HepG2 (cell line): ENCODE data around the gene PRR5L. TPM values are rescaled to one million over a fixed set of nuclear protein-coding genes. Genes with fewer than 3 reads are reported as not detected.

Source experiments
- ATAC-seq: fragments of 200-7000 bp; cut with Tn5 transposase; 3 replicates; pipeline ENCODE4 v1.9.1; 2020; ENCODE audit warnings: mild to moderate bottlenecking, moderate library complexity
- BruUV-seq: library from RNA; stranded (reverse); fragments of 400-500 nt; replicated peaks from 2 replicates; lab custom pipeline; 2021; lab: Mats Ljungman, UMichigan
- CTCF ChIA-PET: fragments of 300-600 bp; formaldehyde crosslinking; extraction: SDS; loops from one replicate; lab custom pipeline; 2021; ENCODE audit warnings: low total read pairs, inconsistent platforms, low intra/inter-chr PET ratio; lab: Yijun Ruan, JAX
- POLR2A ChIA-PET: fragments of 350-600 bp; sonication (Branson Sonifier 250); formaldehyde crosslinking; loops from one replicate; lab custom pipeline; 2020; ENCODE audit warnings: antibody characterized with exemption, inconsistent platforms; lab: Yijun Ruan, JAX
- DNase-seq: peaks from one replicate; pipeline ENCODE4 v3.0.0-alpha.2; 2015; ENCODE audit warnings: low spot score
- FAIRE-seq: peaks from 3 replicates; lab custom pipeline; 2011; peaks lifted over from hg19 to GRCh38; lab: Jason Lieb, UNC
- H2AFZ ChIP-seq: one replicate; pipeline ENCODE4 v1.6.1; 2011; ENCODE audit warnings: low read length, inconsistent platforms
- H3K27ac ChIP-seq: fragments of 300-600 bp; 3 replicates; pipeline ENCODE4 v1.8.0; 2011; ENCODE audit warnings: mixed run types, mild to moderate bottlenecking, mixed read lengths, low read length, inconsistent platforms; ENCODE audit not compliant: insufficient read depth; ENCODE audit errors: extremely low read length
- H3K27me3 ChIP-seq, 2 experiments: fragments of 200-600 bp in 1 of 2; 2 replicates in 1 of 2; 3 replicates in 1 of 2; pipeline versions ENCODE4 v1.6.0 to v1.8.0; 2011; ENCODE audit warnings: low read length in 2 of 2, mild to moderate bottlenecking in 2 of 2, moderate library complexity in 2 of 2, inconsistent platforms in 1 of 2; ENCODE audit not compliant: insufficient read depth in 2 of 2, control insufficient read depth in 1 of 2
- H3K36me3 ChIP-seq, 2 experiments: fragments of 200-600 bp in 1 of 2; replicated peaks in 1 of 2; 2 replicates in 1 of 2; 3 replicates in 1 of 2; pipeline versions ENCODE4 v1.5.1 to v1.8.0; 2011; ENCODE audit warnings: low read length in 2 of 2, inconsistent platforms in 1 of 2; ENCODE audit not compliant: insufficient read depth in 2 of 2, control insufficient read depth in 1 of 2
- H3K4me1 ChIP-seq: 2 replicates; pipeline ENCODE4 v1.5.1; 2012; ENCODE audit warnings: low read length, inconsistent platforms; ENCODE audit not compliant: insufficient read depth
- H3K4me2 ChIP-seq: 2 replicates; pipeline ENCODE4 v1.6.0; 2011; ENCODE audit warnings: low read depth, low read length, inconsistent platforms
- H3K4me3 ChIP-seq, 3 experiments: fragments of 200-600 bp in 1 of 3; sonication (generic), shearing (Covaris generic) in 1 of 3; replicated peaks in 1 of 3; 2 replicates each; pipeline ENCODE4 v1.5.1; 2011 to 2016; ENCODE audit warnings: low read length in 3 of 3, inconsistent platforms in 2 of 3, low read depth in 2 of 3, mild to moderate bottlenecking in 2 of 3, control low read depth in 1 of 3, mixed read lengths in 1 of 3; ENCODE audit not compliant: insufficient read depth in 1 of 3
- H3K79me2 ChIP-seq: one replicate; pipeline ENCODE4 v1.6.1; 2011; ENCODE audit warnings: low read length, inconsistent platforms; ENCODE audit not compliant: insufficient read depth
- H3K9ac ChIP-seq: 2 replicates; pipeline ENCODE4 v1.6.0; 2011; ENCODE audit warnings: mild to moderate bottlenecking, low read depth, low read length, inconsistent platforms; ENCODE audit not compliant: insufficient read depth
- H3K9me3 ChIP-seq: 2 replicates; pipeline ENCODE4 v1.5.1; 2012; ENCODE audit warnings: mild to moderate bottlenecking, low read length
- H4K20me1 ChIP-seq: 2 replicates; pipeline ENCODE4 v1.6.0; 2011; ENCODE audit warnings: inconsistent platforms, mild to moderate bottlenecking, low read length, moderate library complexity; ENCODE audit not compliant: insufficient read depth
- CBX1 ChIP-seq: IDR thresholded peaks from one replicate; pipeline ENCODE4 v1.6.1; 2016; ENCODE audit warnings: antibody characterized with exemption, low read depth
- CBX5 ChIP-seq: sonication (generic); formaldehyde crosslinking; IDR thresholded peaks from 2 replicates; pipeline ENCODE4 v1.4.0; 2020; ENCODE audit warnings: missing genetic modification reagents, borderline replicate concordance
- CENPX ChIP-seq: sonication (generic); formaldehyde crosslinking; IDR thresholded peaks from 2 replicates; pipeline ENCODE4 v1.9.0; 2021; ENCODE audit warnings: mild to moderate bottlenecking, missing genetic modification reagents, moderate library complexity
- DMTF1 ChIP-seq: sonication (generic); formaldehyde crosslinking; IDR thresholded peaks from 2 replicates; pipeline ENCODE4 v1.4.0; 2020; ENCODE audit warnings: mild to moderate bottlenecking, missing genetic modification reagents
- MTERF4 ChIP-seq: sonication (generic); formaldehyde crosslinking; IDR thresholded peaks from 2 replicates; pipeline ENCODE4 v1.8.0; 2023; ENCODE audit warnings: mild to moderate bottlenecking, missing genetic modification reagents
- RELA ChIP-seq: sonication (generic); formaldehyde crosslinking; IDR thresholded peaks from 2 replicates; pipeline ENCODE4 v1.4.0; 2020; ENCODE audit warnings: missing genetic modification reagents
- RFX1 ChIP-seq: fragments of 450-650 bp; IDR thresholded peaks from 2 replicates; pipeline ENCODE4 v1.6.1; 2017
- RXRB ChIP-seq: IDR thresholded peaks from 2 replicates; pipeline ENCODE4 v1.6.1; 2016; ENCODE audit warnings: borderline replicate concordance, missing genetic modification reagents, missing compliant biosample characterization
- SRSF9 ChIP-seq: fragments of 200-400 bp; formaldehyde crosslinking; IDR thresholded peaks from 2 replicates; pipeline ENCODE4 v1.6.1; 2018; ENCODE audit warnings: borderline replicate concordance, mild to moderate bottlenecking, low read depth, low read length; ENCODE audit not compliant: insufficient read depth, poor library complexity, severe bottlenecking
- UBTF ChIP-seq: sonication (generic); formaldehyde crosslinking; IDR thresholded peaks from 2 replicates; pipeline ENCODE4 v1.4.0; 2020; ENCODE audit warnings: mild to moderate bottlenecking, missing genetic modification reagents
- ZBTB21 ChIP-seq: sonication (generic); formaldehyde crosslinking; IDR thresholded peaks from 2 replicates; pipeline ENCODE4 v1.4.0; 2020; ENCODE audit warnings: missing genetic modification reagents
- ZNF10 ChIP-seq: sonication (generic); formaldehyde crosslinking; IDR thresholded peaks from 2 replicates; pipeline ENCODE4 v1.4.0; 2020; ENCODE audit warnings: mild to moderate bottlenecking, low read depth, missing genetic modification reagents, borderline replicate concordance
- ZNF335 ChIP-seq: sonication (generic); formaldehyde crosslinking; IDR thresholded peaks from 2 replicates; pipeline ENCODE4 v1.4.0; 2020; ENCODE audit warnings: missing genetic modification reagents
- WGBS: methylation state at CpG from one replicate; pipeline ENCODE4 v1.1.6; 2017; ENCODE audit warnings: low lambda C conversion rate; 5-methylcytosine and 5-hydroxymethylcytosine counted together
- in situ Hi-C: cut with HindIII; loops from 2 replicates; pipeline ENCODE4 v1.10.0; 2017; ENCODE audit warnings: low pct_unique_long_range_greater_than_20kb; ENCODE audit not compliant: extremely low pct_ligation_motif_present
- intact Hi-C: fragments of 100-400 bp; cut with micrococcal nuclease; formaldehyde crosslinking; loops from one replicate; pipeline ENCODE4 v1.10.0; 2022; ENCODE audit not compliant: unreplicated experiment
- polyA plus RNA-seq, 8 experiments: library from polyadenylated mRNA; depleted of rRNA in 3 of 8; stranded (reverse) in 7 of 8; unstranded in 1 of 8; fragments of >200 nt; fragmentation: Illumina TruSeq in 4 of 8; extraction: Trizol in 4 of 8; gene quantifications; 2 replicates each; pipeline versions ENCODE4 v1.2.1 to v1.2.3, GENCODE V29; 2011 to 2016; ENCODE audit warnings: low read depth in 4 of 8, missing spikeins in 1 of 8, mixed read lengths in 1 of 8; ENCODE audit not compliant: insufficient read depth in 1 of 8
- total RNA-seq, 5 experiments: library from RNA; depleted of rRNA; stranded (reverse); fragments of >200 nt; fragmentation: Illumina TruSeq; extraction: Trizol; gene quantifications; 2 replicates each; pipeline ENCODE4 v1.2.3, GENCODE V29; 2016; ENCODE audit warnings: low read depth in 1 of 5
- TF ChIP-seq, protein P1 (sequence below): sonication (generic); formaldehyde crosslinking; IDR thresholded peaks from 2 replicates; pipeline ENCODE4 v1.5.1; 2020; ENCODE audit warnings: missing genetic modification reagents, mild to moderate bottlenecking, borderline replicate concordance

PRR5L gene
- total and polyA plus RNA-seq, 2 of the 13 experiments (the other 11 are each of a cell fraction or from before 2014, with no cell fraction given): 0.16 TPM; not detected in 1

- Histone ChIP-seq H3K9ac (peak within 1 kb of the TSS; percentile 92), H3K4me1 (peaks cover 32% of the 10 kb centered on the region), H4K20me1 (no peaks in the 10 kb centered on the region; the same call in 1 of the 2 replicates), H3K27me3 (no peaks in the 10 kb centered on the region; a peak in 1 of 5 replicates), H3K4me3 (peak within 1 kb of the TSS; percentile 97 to 100 (median 97)), H3K79me2 (peaks cover 14% of the 10 kb centered on the region), H3K4me2 (peak within 1 kb of the TSS; percentile 95), H2AFZ (peak within 1 kb of the TSS; percentile 97), H3K27ac (peak within 1 kb of the TSS; percentile 79), H3K9me3 (no peaks in the 10 kb centered on the region), H3K36me3 (no peaks in the 10 kb centered on the region)
- DNase-seq (peak; percentile 71), ATAC-seq (peak; percentile 97), FAIRE-seq (no peak)
- WGBS: under 1% methylated on average over 31 of the region's 81 CpGs
- ChIA-PET CTCF (no interaction called here), POLR2A (interaction anchor here (1.1 kb wide), 2 partner anchors 17 to 84 kb away, joined by 3 to 4 read pairs; partner anchors contain the start of gene IFTAP)
- intact Hi-C loops: loop anchor here (1.0 to 10.0 kb wide), 2 partner anchors 31 to 75 kb away; no protein-coding TSS in a partner anchor
- no TSS peak for BruUV-seq
- in situ Hi-C loops: no loop called here
- TF ChIP-seq CENPX (no peak), DMTF1 (no peak), MTERF4 (CRISPR knock-in tag) (no peak), RELA (0 out of 2 replicates have a peak, but pooled peaks have one; percentile 45), ZNF10 (CRISPR knock-in tag) (no peak), ZBTB21 (CRISPR knock-in tag) (no peak), RFX1 (no peak), UBTF (CRISPR knock-in tag) (peak; percentile 97), RXRB (CRISPR knock-in tag) (peak; percentile 37; the same call in 1 of the 2 replicates), SRSF9 (no peak), CBX1 (peak; percentile 61), ZNF335 (CRISPR knock-in tag) (peak; percentile 80; the same call in 1 of the 2 replicates), CBX5 (CRISPR knock-in tag) (peak; percentile 62)
- TF ChIP-seq, protein P1, sequence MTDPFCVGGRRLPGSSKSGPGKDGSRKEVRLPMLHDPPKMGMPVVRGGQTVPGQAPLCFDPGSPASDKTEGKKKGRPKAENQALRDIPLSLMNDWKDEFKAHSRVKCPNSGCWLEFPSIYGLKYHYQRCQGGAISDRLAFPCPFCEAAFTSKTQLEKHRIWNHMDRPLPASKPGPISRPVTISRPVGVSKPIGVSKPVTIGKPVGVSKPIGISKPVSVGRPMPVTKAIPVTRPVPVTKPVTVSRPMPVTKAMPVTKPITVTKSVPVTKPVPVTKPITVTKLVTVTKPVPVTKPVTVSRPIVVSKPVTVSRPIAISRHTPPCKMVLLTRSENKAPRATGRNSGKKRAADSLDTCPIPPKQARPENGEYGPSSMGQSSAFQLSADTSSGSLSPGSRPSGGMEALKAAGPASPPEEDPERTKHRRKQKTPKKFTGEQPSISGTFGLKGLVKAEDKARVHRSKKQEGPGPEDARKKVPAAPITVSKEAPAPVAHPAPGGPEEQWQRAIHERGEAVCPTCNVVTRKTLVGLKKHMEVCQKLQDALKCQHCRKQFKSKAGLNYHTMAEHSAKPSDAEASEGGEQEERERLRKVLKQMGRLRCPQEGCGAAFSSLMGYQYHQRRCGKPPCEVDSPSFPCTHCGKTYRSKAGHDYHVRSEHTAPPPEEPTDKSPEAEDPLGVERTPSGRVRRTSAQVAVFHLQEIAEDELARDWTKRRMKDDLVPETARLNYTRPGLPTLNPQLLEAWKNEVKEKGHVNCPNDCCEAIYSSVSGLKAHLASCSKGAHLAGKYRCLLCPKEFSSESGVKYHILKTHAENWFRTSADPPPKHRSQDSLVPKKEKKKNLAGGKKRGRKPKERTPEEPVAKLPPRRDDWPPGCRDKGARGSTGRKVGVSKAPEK (CRISPR knock-in tag): 0 out of 2 replicates have a peak, but pooled peaks have one; percentile 78
These were observed 213.9 kb downstream of the PRR5L start, which contains the start of gene TRAF6 for GRCh38 chr11:36509694-36510593. TRAF6 (minus strand) TSS chr11:36510272; CDS start chr11:36501515, 8,757 bp downstream.
